ENCODE results near the gene WDR5B. TPM values are rescaled to one million over a fixed set of nuclear protein-coding genes. Genes with fewer than 3 reads are reported as not detected.

WDR5B gene
- total RNA-seq, 1 experiment from 2014 or later = 5.4 TPM

GRCh38 chr3:122427857-122428471, 12.1 kb upstream of the WDR5B start:
- no peak overlapping the region for H3K27ac ChIP-seq
- H3K4me1 ChIP-seq (replicated peaks) = no peaks in the 10 kb centered on the region
- no peaks in the 10 kb centered on the region for H3K9me3 ChIP-seq (replicated peaks)
- H3K27me3 ChIP-seq (replicated peaks) = no peaks in the 10 kb centered on the region
- no peak for DNase-seq (ENCODE audit: low read depth in 1 of 2, low spot score in 2 of 2)
- peaks cover 70% of the 10 kb centered on the region for H3K36me3 ChIP-seq
- no peak overlapping the region for H3K4me3 ChIP-seq

GRCh38 chr3:122421836-122422235, 6.0 kb upstream of the WDR5B start:
- DNase-seq (ENCODE audit: low read depth in 1 of 2, low spot score in 2 of 2) = no peak
- Histone ChIP-seq H3K4me3 (no peak overlapping the region), H3K36me3 (peaks cover 48% of the 10 kb centered on the region), H3K27me3 (replicated peaks) (no peaks in the 10 kb centered on the region), H3K9me3 (replicated peaks) (no peaks in the 10 kb centered on the region), H3K27ac (no peak overlapping the region), H3K4me1 (replicated peaks) (peaks cover 3% of the 10 kb centered on the region; the same call in 1 of the 2 replicates)

GRCh38 chr3:122421101-122421500, 5.2 kb upstream of the WDR5B start:
- peaks cover 5% of the 10 kb centered on the region; the same call in 1 of the 2 replicates for H3K4me1 ChIP-seq (replicated peaks)
- no peaks in the 10 kb centered on the region for H3K9me3 ChIP-seq (replicated peaks)
- peaks cover 46% of the 10 kb centered on the region for H3K36me3 ChIP-seq
- DNase-seq (ENCODE audit: low read depth in 1 of 2, low spot score in 2 of 2) = no peak
- H3K27me3 ChIP-seq (replicated peaks) = no peaks in the 10 kb centered on the region
- no peak overlapping the region for H3K27ac ChIP-seq
- H3K4me3 ChIP-seq = no peak overlapping the region

- Histone ChIP-seq H3K9me3 (replicated peaks) (no peaks in the 10 kb centered on the region), H3K4me1 (replicated peaks) (peaks cover 16% of the 10 kb centered on the region; the same call in 1 of the 2 replicates), H3K27ac (no peak overlapping the region), H3K27me3 (replicated peaks) (no peaks in the 10 kb centered on the region), H3K36me3 (peaks cover 15% of the 10 kb centered on the region), H3K4me3 (peak overlapping the region; percentile 60)
- peak in 1 of 2 experiments; percentile 4 for DNase-seq (ENCODE audit: low read depth in 1 of 2, low spot score in 2 of 2)
Measured at GRCh38 chr3:122416966-122417365, 1.1 kb upstream of the WDR5B start.

- DNase-seq (ENCODE audit: low read depth in 1 of 2, low spot score in 2 of 2) = peak in 1 of 2 experiments; percentile 7
- Histone ChIP-seq H3K4me3 (peak overlapping the region; percentile 60), H3K9me3 (replicated peaks) (no peaks in the 10 kb centered on the region), H3K36me3 (peaks cover 9% of the 10 kb centered on the region), H3K4me1 (replicated peaks) (peaks cover 16% of the 10 kb centered on the region; the same call in 1 of the 2 replicates), H3K27me3 (replicated peaks) (no peaks in the 10 kb centered on the region), H3K27ac (no peak overlapping the region)
Measured at GRCh38 chr3:122415104-122415744, 638 bp downstream of the WDR5B start.

- H3K4me1 ChIP-seq (replicated peaks) = peaks cover 16% of the 10 kb centered on the region; the same call in 1 of the 2 replicates
- no peak for DNase-seq (ENCODE audit: low read depth in 1 of 2, low spot score in 2 of 2)
- H3K36me3 ChIP-seq = peaks cover 9% of the 10 kb centered on the region
- H3K9me3 ChIP-seq (replicated peaks) = no peaks in the 10 kb centered on the region
- no peak overlapping the region for H3K4me3 ChIP-seq
- H3K27me3 ChIP-seq (replicated peaks) = no peaks in the 10 kb centered on the region
- H3K27ac ChIP-seq = no peak overlapping the region
Measured at GRCh38 chr3:122414391-122414790, 1.5 kb downstream of the WDR5B start.

- H3K4me1 ChIP-seq (replicated peaks) = peaks cover 10% of the 10 kb centered on the region; the same call in 1 of the 2 replicates
- H3K4me3 ChIP-seq = no peak overlapping the region
- H3K36me3 ChIP-seq = peaks cover 3% of the 10 kb centered on the region; the same call in 1 of the 2 replicates
- H3K27ac ChIP-seq = no peak overlapping the region
- DNase-seq (ENCODE audit: low read depth in 1 of 2, low spot score in 2 of 2) = no peak
- no peaks in the 10 kb centered on the region for H3K9me3 ChIP-seq (replicated peaks)
- H3K27me3 ChIP-seq (replicated peaks) = no peaks in the 10 kb centered on the region
Measured at GRCh38 chr3:122410639-122411038, 5.2 kb downstream of the WDR5B start.

- Histone ChIP-seq H3K4me3 (no peak overlapping the region), H3K36me3 (peaks cover 3% of the 10 kb centered on the region; the same call in 1 of the 2 replicates), H3K4me1 (replicated peaks) (peaks cover 7% of the 10 kb centered on the region; the same call in 1 of the 2 replicates), H3K27ac (no peak overlapping the region), H3K27me3 (replicated peaks) (no peaks in the 10 kb centered on the region), H3K9me3 (replicated peaks) (no peaks in the 10 kb centered on the region)
- DNase-seq (ENCODE audit: low read depth in 1 of 2, low spot score in 2 of 2) = no peak
Measured at GRCh38 chr3:122410111-122410510, 5.8 kb downstream of the WDR5B start.

GRCh38 chr3:122409446-122409845, 6.4 kb downstream of the WDR5B start:
- H3K4me1 ChIP-seq (replicated peaks) = 0 out of 2 replicates have a peak, but pooled peaks cover under 1% of the 10 kb centered on the region
- no peak overlapping the region for H3K4me3 ChIP-seq
- peaks cover 3% of the 10 kb centered on the region; the same call in 1 of the 2 replicates for H3K36me3 ChIP-seq
- no peaks in the 10 kb centered on the region for H3K27me3 ChIP-seq (replicated peaks)
- DNase-seq (ENCODE audit: low read depth in 1 of 2, low spot score in 2 of 2) = no peak
- H3K27ac ChIP-seq = no peak overlapping the region
- H3K9me3 ChIP-seq (replicated peaks) = no peaks in the 10 kb centered on the region

- DNase-seq (ENCODE audit: low read depth in 1 of 2, low spot score in 2 of 2) = no peak
- no peaks in the 10 kb centered on the region for H3K27me3 ChIP-seq (replicated peaks)
- H3K9me3 ChIP-seq (replicated peaks) = no peaks in the 10 kb centered on the region
- H3K4me3 ChIP-seq = no peak overlapping the region
- H3K27ac ChIP-seq = no peak overlapping the region
- peaks cover 5% of the 10 kb centered on the region for H3K4me1 ChIP-seq (replicated peaks)
- peaks cover 3% of the 10 kb centered on the region; the same call in 1 of the 2 replicates for H3K36me3 ChIP-seq
Measured at GRCh38 chr3:122407946-122408345, 7.9 kb downstream of the WDR5B start.

GRCh38 chr3:122406198-122406597, 9.7 kb downstream of the WDR5B start:
- H3K27me3 ChIP-seq (replicated peaks) = no peaks in the 10 kb centered on the region
- peaks cover 5% of the 10 kb centered on the region for H3K4me1 ChIP-seq (replicated peaks)
- no peaks in the 10 kb centered on the region for H3K36me3 ChIP-seq
- H3K9me3 ChIP-seq (replicated peaks) = no peaks in the 10 kb centered on the region
- H3K27ac ChIP-seq = no peak overlapping the region
- no peak overlapping the region for H3K4me3 ChIP-seq
- DNase-seq (ENCODE audit: low read depth in 1 of 2, low spot score in 2 of 2) = no peak

GRCh38 chr3:122405015-122405414, 10.8 kb downstream of the WDR5B start:
- Histone ChIP-seq H3K4me3 (no peak overlapping the region), H3K27ac (no peak overlapping the region), H3K4me1 (replicated peaks) (peaks cover 5% of the 10 kb centered on the region), H3K27me3 (replicated peaks) (no peaks in the 10 kb centered on the region), H3K36me3 (no peaks in the 10 kb centered on the region), H3K9me3 (replicated peaks) (no peaks in the 10 kb centered on the region)
- DNase-seq (ENCODE audit: low read depth in 1 of 2, low spot score in 2 of 2) = no peak

- Histone ChIP-seq H3K36me3 (no peaks in the 10 kb centered on the region), H3K4me1 (replicated peaks) (peaks cover 5% of the 10 kb centered on the region), H3K4me3 (no peak overlapping the region), H3K27ac (no peak overlapping the region), H3K27me3 (replicated peaks) (no peaks in the 10 kb centered on the region), H3K9me3 (replicated peaks) (no peaks in the 10 kb centered on the region)
- DNase-seq (ENCODE audit: low read depth in 1 of 2, low spot score in 2 of 2) = peak in 1 of 2 experiments; percentile 50
Measured at GRCh38 chr3:122403489-122403888, 12.4 kb downstream of the WDR5B start.

- H3K36me3 ChIP-seq = no peaks in the 10 kb centered on the region
- no peak for DNase-seq (ENCODE audit: low read depth in 1 of 2, low spot score in 2 of 2)
- no peak overlapping the region for H3K4me3 ChIP-seq
- no peaks in the 10 kb centered on the region for H3K27me3 ChIP-seq (replicated peaks)
- no peaks in the 10 kb centered on the region for H3K9me3 ChIP-seq (replicated peaks)
- peaks cover 4% of the 10 kb centered on the region for H3K4me1 ChIP-seq (replicated peaks)
- H3K27ac ChIP-seq = no peak overlapping the region
Measured at GRCh38 chr3:122398920-122399319, 16.9 kb downstream of the WDR5B start.
